ENCODE measurements around the gene SDHA. TPM values are rescaled to one million over a fixed set of nuclear protein-coding genes. Genes with fewer than 3 reads are reported as not detected.

SDHA gene
- polyA plus RNA-seq, 1 donor from 2014 or later, result 70.4 TPM

DNA sequence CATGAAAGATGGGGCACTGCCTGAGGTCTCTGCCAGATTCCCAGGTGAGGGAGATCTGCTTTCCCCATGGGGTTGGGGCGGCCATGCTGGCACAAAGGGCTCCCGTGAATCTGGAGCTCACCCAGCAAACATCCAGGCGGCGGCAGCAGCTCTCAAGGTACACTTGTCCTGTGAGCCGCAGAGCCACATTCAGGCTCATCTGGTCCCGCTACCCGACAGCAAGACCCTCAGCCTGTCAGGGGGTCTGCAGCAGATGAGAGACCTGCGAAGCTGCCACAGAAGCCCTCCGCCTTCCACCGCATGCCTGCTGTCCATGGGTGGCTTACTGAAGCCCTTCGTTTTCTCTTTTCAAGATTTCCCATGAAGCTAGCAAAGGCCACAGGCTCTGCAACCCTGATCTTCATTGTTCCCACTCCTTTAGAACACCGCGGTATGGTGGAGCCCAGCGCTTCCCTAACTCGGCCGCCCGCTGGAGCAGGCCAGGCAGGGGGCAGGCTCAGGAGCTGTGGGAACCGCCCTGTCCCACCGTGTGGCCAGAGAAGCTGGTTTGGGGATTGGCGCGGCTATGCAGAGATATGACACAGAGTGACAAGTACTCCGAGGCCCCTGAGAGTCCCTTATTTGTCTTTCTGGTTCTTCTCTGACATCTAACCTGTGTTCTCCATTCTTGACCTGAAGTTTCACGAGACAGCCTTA is 18.0 kb upstream of the SDHA start:
- Histone ChIP-seq H3K9ac (ENCODE audit: low read length) (no peak overlapping the region), H3K9me2 (ENCODE audit: insufficient read depth, low read length) (no peaks in the 10 kb centered on the region), H3K27ac (ENCODE audit: low read length) (no peak overlapping the region), H3K36me3 (ENCODE audit: insufficient read depth, low read length) (no peaks in the 10 kb centered on the region), H3K4me2 (ENCODE audit: low read length) (no peak overlapping the region), H4K20me1 (ENCODE audit: insufficient read depth) (no peaks in the 10 kb centered on the region), H3K27me3 (ENCODE audit: insufficient read depth, low read depth, low read length) (no peaks in the 10 kb centered on the region), H3K9me3 (ENCODE audit: low read length) (no peaks in the 10 kb centered on the region), H3K79me2 (replicated peaks; ENCODE audit: insufficient read depth, low read length) (no peaks in the 10 kb centered on the region), H3K4me3 (ENCODE audit: low read length) (no peak overlapping the region), H3F3A (ENCODE audit: insufficient read depth, low read length, poor library complexity, severe bottlenecking) (no peaks in the 10 kb centered on the region), H2AFZ (ENCODE audit: low read depth, low read length) (no peak overlapping the region)
- TF ChIP-seq REST (IDR thresholded peaks at IDR 0.05; ENCODE audit: borderline replicate concordance) (no peak), EP300 (conservative IDR thresholded peaks at IDR 0.05; ENCODE audit: poor library complexity, severe bottlenecking) (no peak), TAF1 (IDR thresholded peaks at IDR 0.05; ENCODE audit: low read depth) (no peak)

DNA sequence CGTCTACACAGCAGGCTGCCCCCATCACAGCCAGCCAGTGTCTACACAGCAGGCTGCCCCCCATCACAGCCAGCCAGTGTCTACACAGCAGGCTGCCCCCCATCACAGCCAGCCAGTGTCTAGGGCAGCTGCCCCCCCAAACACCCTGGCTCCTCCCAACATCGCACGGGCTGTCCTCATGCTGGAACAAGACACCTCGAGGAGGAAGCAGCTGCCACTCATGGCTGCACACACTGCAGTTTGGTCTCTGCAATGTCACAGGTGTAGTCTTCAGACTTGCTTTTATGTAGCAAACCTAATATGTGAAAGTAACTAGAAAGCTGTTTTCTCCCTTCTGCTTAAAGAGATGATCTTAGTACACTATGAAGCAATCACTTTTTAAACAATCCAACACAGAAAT is 17.1 kb upstream of the SDHA start:
- Histone ChIP-seq H3K4me3 (ENCODE audit: low read length) (no peak overlapping the region), H3K9ac (ENCODE audit: low read length) (no peak overlapping the region), H3K9me2 (ENCODE audit: insufficient read depth, low read length) (no peaks in the 10 kb centered on the region), H3K9me3 (ENCODE audit: low read length) (no peaks in the 10 kb centered on the region), H3K36me3 (ENCODE audit: insufficient read depth, low read length) (no peaks in the 10 kb centered on the region), H3K27ac (ENCODE audit: low read length) (no peak overlapping the region), H3K79me2 (replicated peaks; ENCODE audit: insufficient read depth, low read length) (no peaks in the 10 kb centered on the region), H3K27me3 (ENCODE audit: insufficient read depth, low read depth, low read length) (no peaks in the 10 kb centered on the region), H2AFZ (ENCODE audit: low read depth, low read length) (no peak overlapping the region), H3F3A (ENCODE audit: insufficient read depth, low read length, poor library complexity, severe bottlenecking) (no peaks in the 10 kb centered on the region), H3K4me2 (ENCODE audit: low read length) (no peak overlapping the region), H4K20me1 (ENCODE audit: insufficient read depth) (no peaks in the 10 kb centered on the region)
- TF ChIP-seq CTCF (IDR thresholded peaks at IDR 0.05; ENCODE audit: poor library complexity, severe bottlenecking) (no peak), POLR2AphosphoS5 (IDR thresholded peaks at IDR 0.05) (no peak), TAF1 (IDR thresholded peaks at IDR 0.05; ENCODE audit: low read depth) (no peak), EP300 (conservative IDR thresholded peaks at IDR 0.05; ENCODE audit: poor library complexity, severe bottlenecking) (no peak), SMC3 (conservative IDR thresholded peaks at IDR 0.05; ENCODE audit: poor library complexity) (no peak), EZH2 (IDR thresholded peaks at IDR 0.05; ENCODE audit: borderline replicate concordance, insufficient read depth, low read length, poor library complexity, severe bottlenecking) (no peak), RAD21 (conservative IDR thresholded peaks at IDR 0.05) (no peak), REST (IDR thresholded peaks at IDR 0.05; ENCODE audit: borderline replicate concordance) (no peak)

Data from neural cell (in vitro differentiated cells).